Activated T-cell treated with anti-CD3 and anti-CD28 coated beads, Interleukin-2, amount 50 U/mL, for 72 hours (primary cell): Measurements from ENCODE around the gene RYR3. TPM values are rescaled to one million over a fixed set of nuclear protein-coding genes. Genes with fewer than 3 reads are reported as not detected.

ENCODE experiments used
- ATAC-seq, 2 donors: fragments of 150-1000 bp; cut with Tn5 transposase; replicated peaks in 1 of 2; 2 replicates each; pipeline ENCODE4 v1.10.0; 2021; ENCODE audit warnings: moderate library complexity in 2 of 2, mild to moderate bottlenecking in 1 of 2
- DNase-seq, 2 donors: peaks; one replicate each; pipeline ENCODE4 v3.0.0; 2021 to 2022; ENCODE audit warnings: mixed read lengths in 1 of 2
- H3K27ac Mint-ChIP-seq: one replicate; pipeline ENCODE4 v1.8.0; 2022; ENCODE audit warnings: mild to moderate bottlenecking, moderate library complexity, mixed read lengths
- H3K27me3 Mint-ChIP-seq: one replicate; pipeline ENCODE4 v1.8.0; 2022; ENCODE audit warnings: low read depth, mixed read lengths
- H3K36me3 Mint-ChIP-seq, 2 donors: one replicate each; pipeline ENCODE4 v1.8.0; 2022; ENCODE audit warnings: mixed read lengths in 2 of 2, mild to moderate bottlenecking in 1 of 2; ENCODE audit not compliant: insufficient read depth in 2 of 2
- H3K4me1 Mint-ChIP-seq: one replicate; pipeline ENCODE4 v1.8.0; 2022; ENCODE audit warnings: low read depth, mixed read lengths
- H3K4me3 Mint-ChIP-seq, 2 donors: one replicate each; pipeline ENCODE4 v1.8.0; 2022; ENCODE audit warnings: mild to moderate bottlenecking in 2 of 2, mixed read lengths in 2 of 2, moderate library complexity in 2 of 2
- H3K9me3 Mint-ChIP-seq, 2 donors: one replicate each; pipeline ENCODE4 v1.8.0; 2022; ENCODE audit warnings: mixed read lengths in 2 of 2
- total RNA-seq, 2 donors: library from RNA; stranded (reverse); gene quantifications; one replicate each; pipeline ENCODE4 v1.2.3, GENCODE V29; 2022

Gene RYR3
- total RNA-seq, 2 donors from 2014 or later = not detected

GRCh38 chr15:33830351-33830750 is 519.6 kb downstream of the RYR3 start:
- H3K9me3 Mint-ChIP-seq = no peaks in the 10 kb centered on the region
- H3K27ac Mint-ChIP-seq = no peak overlapping the region
- no peak for DNase-seq
- no peaks in the 10 kb centered on the region for H3K36me3 Mint-ChIP-seq
- H3K27me3 Mint-ChIP-seq = peaks cover 13% of the 10 kb centered on the region
- H3K4me1 Mint-ChIP-seq = no peaks in the 10 kb centered on the region
- H3K4me3 Mint-ChIP-seq = no peak overlapping the region
- ATAC-seq = no peak

DNA sequence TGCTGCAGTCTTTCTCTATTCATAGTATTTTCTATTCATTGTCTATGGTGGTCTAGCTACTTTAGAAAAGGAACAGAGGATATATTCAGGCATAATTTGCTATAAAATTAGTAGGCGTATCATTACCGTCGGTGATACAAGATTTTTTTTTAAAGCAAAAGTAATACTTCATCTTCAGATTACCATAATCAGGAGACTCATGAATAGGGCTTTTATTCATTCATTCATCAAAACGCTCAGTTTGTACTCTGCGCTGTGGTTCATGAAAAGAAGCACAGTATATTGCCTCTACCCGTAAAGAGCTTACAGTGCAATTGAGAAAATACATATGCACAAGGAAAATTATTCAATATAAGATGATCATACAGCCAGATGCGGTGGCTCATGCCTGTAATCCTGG is 520.9 kb downstream of the RYR3 start:
- no peak for DNase-seq
- H3K4me3 Mint-ChIP-seq = no peak overlapping the region
- H3K36me3 Mint-ChIP-seq = no peaks in the 10 kb centered on the region
- no peak overlapping the region for H3K27ac Mint-ChIP-seq
- H3K9me3 Mint-ChIP-seq = no peaks in the 10 kb centered on the region
- no peaks in the 10 kb centered on the region for H3K4me1 Mint-ChIP-seq
- ATAC-seq = no peak
- H3K27me3 Mint-ChIP-seq = peaks cover 10% of the 10 kb centered on the region

GRCh38 chr15:33834892-33835743 is 524.4 kb downstream of the RYR3 start:
- H3K9me3 Mint-ChIP-seq = no peaks in the 10 kb centered on the region
- no peaks in the 10 kb centered on the region for H3K4me1 Mint-ChIP-seq
- no peak for DNase-seq
- no peak for ATAC-seq
- no peak overlapping the region for H3K27ac Mint-ChIP-seq
- no peaks in the 10 kb centered on the region for H3K36me3 Mint-ChIP-seq
- peaks cover 13% of the 10 kb centered on the region for H3K27me3 Mint-ChIP-seq
- no peak overlapping the region for H3K4me3 Mint-ChIP-seq

DNA sequence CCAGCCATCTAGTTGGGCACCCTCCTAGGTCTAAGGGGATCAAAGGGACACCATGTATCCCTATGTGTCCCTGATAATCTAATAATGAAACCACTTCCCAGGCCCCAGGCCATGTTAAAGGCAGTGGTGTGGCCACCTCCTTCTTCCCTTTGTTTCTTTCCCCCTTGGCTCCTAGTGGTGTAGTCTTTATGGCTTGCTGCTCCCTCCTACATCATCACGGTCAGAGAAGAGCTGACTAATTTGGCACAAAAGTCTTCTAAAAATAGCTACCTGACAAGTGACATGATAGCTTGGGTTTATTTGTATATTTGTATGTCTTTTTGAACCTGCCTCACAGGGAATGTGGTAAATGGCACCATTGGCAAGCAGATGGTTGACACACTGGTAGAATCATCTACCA is 526.5 kb downstream of the RYR3 start:
- no peak for DNase-seq
- no peak for ATAC-seq
- Mint-ChIP-seq H3K36me3 (no peaks in the 10 kb centered on the region), H3K27ac (no peak overlapping the region), H3K4me3 (no peak overlapping the region), H3K27me3 (peaks cover 14% of the 10 kb centered on the region), H3K9me3 (no peaks in the 10 kb centered on the region), H3K4me1 (no peaks in the 10 kb centered on the region)

DNA sequence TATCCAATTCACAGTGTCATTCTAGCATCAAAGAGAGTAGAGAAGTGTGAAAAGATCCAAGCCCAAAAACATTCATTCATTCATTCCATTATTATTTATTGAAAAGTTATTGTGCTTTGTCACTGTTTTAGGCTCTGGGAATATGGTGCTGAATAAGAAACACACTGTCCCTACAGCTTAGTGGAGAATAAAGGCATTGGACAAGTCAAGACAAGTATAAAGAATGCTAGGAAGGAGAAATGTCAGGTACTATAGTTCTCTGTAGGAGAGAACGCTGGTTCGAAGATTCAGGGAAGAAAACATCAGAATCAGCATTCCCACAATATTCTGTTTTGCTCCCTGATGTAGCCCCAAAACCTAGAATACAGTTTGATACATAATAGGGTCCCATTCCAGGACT is 528.8 kb downstream of the RYR3 start:
- H3K4me3 Mint-ChIP-seq = no peak overlapping the region
- no peaks in the 10 kb centered on the region for H3K36me3 Mint-ChIP-seq
- no peak overlapping the region for H3K27ac Mint-ChIP-seq
- no peaks in the 10 kb centered on the region for H3K9me3 Mint-ChIP-seq
- no peak for DNase-seq
- H3K4me1 Mint-ChIP-seq = no peaks in the 10 kb centered on the region
- peaks cover 14% of the 10 kb centered on the region for H3K27me3 Mint-ChIP-seq
- no peak for ATAC-seq

DNA sequence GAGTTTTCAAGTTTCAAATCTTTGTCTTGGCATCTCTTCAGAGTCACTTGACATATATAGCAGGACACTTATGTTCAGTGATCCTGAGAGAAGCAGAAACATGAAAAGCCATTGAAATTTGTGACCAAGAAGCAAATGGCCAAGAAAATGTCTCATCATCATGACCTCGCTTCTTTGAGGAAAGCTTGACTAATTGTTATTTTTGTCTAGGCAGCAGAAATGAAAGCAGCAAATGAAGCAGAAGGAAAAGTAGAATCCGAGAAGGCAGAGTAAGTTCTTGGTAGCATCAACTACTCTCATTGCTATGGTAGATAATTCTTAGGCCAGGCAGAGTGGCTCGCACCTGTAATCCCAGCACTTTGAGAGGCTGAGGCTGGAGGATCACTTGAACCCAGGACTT is 529.8 kb downstream of the RYR3 start:
- no peak overlapping the region for H3K27ac Mint-ChIP-seq
- peaks cover 14% of the 10 kb centered on the region for H3K27me3 Mint-ChIP-seq
- H3K4me3 Mint-ChIP-seq = no peak overlapping the region
- H3K9me3 Mint-ChIP-seq = no peaks in the 10 kb centered on the region
- DNase-seq = no peak
- no peak for ATAC-seq
- H3K36me3 Mint-ChIP-seq = no peaks in the 10 kb centered on the region
- no peaks in the 10 kb centered on the region for H3K4me1 Mint-ChIP-seq

DNA sequence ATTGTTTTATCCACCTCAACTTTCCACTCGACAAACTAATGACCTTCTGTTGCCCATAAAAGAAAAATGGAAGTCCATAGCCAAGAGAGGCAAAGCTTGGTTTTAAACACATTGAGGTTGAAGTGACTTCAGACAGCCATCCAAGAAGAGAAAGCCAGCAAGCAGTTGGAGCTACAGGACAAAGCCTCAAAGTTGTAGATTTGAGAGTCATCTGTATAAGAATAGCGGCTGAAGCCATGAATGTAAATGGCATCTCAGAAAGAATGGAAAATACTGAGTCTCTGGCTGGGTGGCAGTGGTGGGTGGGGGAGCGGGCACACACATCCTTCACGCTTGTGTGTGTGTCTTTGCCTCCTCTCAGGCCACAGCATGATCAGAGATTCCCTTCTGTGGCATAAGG is 533.4 kb downstream of the RYR3 start:
- H3K4me3 Mint-ChIP-seq = no peak overlapping the region
- peaks cover 9% of the 10 kb centered on the region for H3K27me3 Mint-ChIP-seq
- no peak overlapping the region for H3K27ac Mint-ChIP-seq
- H3K36me3 Mint-ChIP-seq = no peaks in the 10 kb centered on the region
- H3K4me1 Mint-ChIP-seq = no peaks in the 10 kb centered on the region
- DNase-seq (no peak), ATAC-seq (no peak)
- no peaks in the 10 kb centered on the region for H3K9me3 Mint-ChIP-seq

GRCh38 chr15:33844597-33844996 is 533.8 kb downstream of the RYR3 start:
- Mint-ChIP-seq H3K9me3 (no peaks in the 10 kb centered on the region), H3K36me3 (no peaks in the 10 kb centered on the region), H3K27ac (no peak overlapping the region), H3K4me1 (no peaks in the 10 kb centered on the region), H3K4me3 (no peak overlapping the region), H3K27me3 (peaks cover 6% of the 10 kb centered on the region)
- DNase-seq = no peak
- no peak for ATAC-seq

GRCh38 chr15:33846142-33846541 is 535.4 kb downstream of the RYR3 start:
- ATAC-seq (no peak), DNase-seq (no peak)
- no peaks in the 10 kb centered on the region for H3K27me3 Mint-ChIP-seq
- H3K4me3 Mint-ChIP-seq = no peak overlapping the region
- H3K27ac Mint-ChIP-seq = no peak overlapping the region
- no peaks in the 10 kb centered on the region for H3K4me1 Mint-ChIP-seq
- no peaks in the 10 kb centered on the region for H3K9me3 Mint-ChIP-seq
- H3K36me3 Mint-ChIP-seq = no peaks in the 10 kb centered on the region

- DNase-seq (no peak), ATAC-seq (no peak)
- no peaks in the 10 kb centered on the region for H3K9me3 Mint-ChIP-seq
- no peaks in the 10 kb centered on the region for H3K4me1 Mint-ChIP-seq
- H3K27me3 Mint-ChIP-seq = no peaks in the 10 kb centered on the region
- no peak overlapping the region for H3K4me3 Mint-ChIP-seq
- H3K27ac Mint-ChIP-seq = no peak overlapping the region
- H3K36me3 Mint-ChIP-seq = no peaks in the 10 kb centered on the region
Measured at GRCh38 chr15:33846862-33847261, 536.1 kb downstream of the RYR3 start.

GRCh38 chr15:33848011-33848410 is 537.2 kb downstream of the RYR3 start:
- Mint-ChIP-seq H3K27me3 (no peaks in the 10 kb centered on the region), H3K4me3 (no peak overlapping the region), H3K4me1 (no peaks in the 10 kb centered on the region), H3K36me3 (no peaks in the 10 kb centered on the region), H3K9me3 (no peaks in the 10 kb centered on the region), H3K27ac (no peak overlapping the region)
- DNase-seq (no peak), ATAC-seq (no peak)

GRCh38 chr15:33851079-33851478 is 540.3 kb downstream of the RYR3 start:
- Mint-ChIP-seq H3K36me3 (no peaks in the 10 kb centered on the region), H3K27ac (no peak overlapping the region), H3K27me3 (no peaks in the 10 kb centered on the region), H3K4me3 (no peak overlapping the region), H3K9me3 (no peaks in the 10 kb centered on the region), H3K4me1 (no peaks in the 10 kb centered on the region)
- no peak for DNase-seq
- no peak for ATAC-seq

DNA sequence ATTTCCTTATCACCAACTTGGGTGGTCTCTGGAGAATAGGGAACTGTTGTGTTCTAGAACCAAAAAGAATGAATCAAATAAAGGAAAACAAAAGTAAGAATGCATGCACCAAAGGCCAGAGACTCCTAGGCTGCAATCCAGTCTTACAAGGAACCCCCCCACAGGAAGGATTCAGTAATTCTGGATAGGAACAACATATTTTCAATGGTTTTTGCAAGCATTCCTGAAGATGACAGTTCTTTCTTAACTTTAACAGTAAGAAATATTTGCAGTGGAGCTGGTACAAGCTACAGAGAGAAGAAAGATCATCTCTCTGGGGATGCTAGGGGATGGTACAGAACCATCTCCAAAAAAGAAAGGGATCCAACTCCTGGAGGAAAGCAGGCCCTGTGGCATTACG is 541.3 kb downstream of the RYR3 start:
- Mint-ChIP-seq H3K36me3 (no peaks in the 10 kb centered on the region), H3K27me3 (no peaks in the 10 kb centered on the region), H3K9me3 (no peaks in the 10 kb centered on the region), H3K4me1 (no peaks in the 10 kb centered on the region), H3K4me3 (no peak overlapping the region), H3K27ac (no peak overlapping the region)
- DNase-seq (no peak), ATAC-seq (no peak)

GRCh38 chr15:33852570-33852969 is 541.8 kb downstream of the RYR3 start:
- ATAC-seq (no peak), DNase-seq (no peak)
- Mint-ChIP-seq H3K4me1 (no peaks in the 10 kb centered on the region), H3K4me3 (no peak overlapping the region), H3K27me3 (no peaks in the 10 kb centered on the region), H3K36me3 (no peaks in the 10 kb centered on the region), H3K27ac (no peak overlapping the region), H3K9me3 (no peaks in the 10 kb centered on the region)
